Inferior parietal cortex (tissue), 1 donor: ENCODE data around the gene UCP3.

Experiments
- DNase-seq: peaks from one replicate; pipeline ENCODE4 v3.0.0-alpha.2; 2016; ENCODE audit errors: extremely low spot score

Gene UCP3

DNA sequence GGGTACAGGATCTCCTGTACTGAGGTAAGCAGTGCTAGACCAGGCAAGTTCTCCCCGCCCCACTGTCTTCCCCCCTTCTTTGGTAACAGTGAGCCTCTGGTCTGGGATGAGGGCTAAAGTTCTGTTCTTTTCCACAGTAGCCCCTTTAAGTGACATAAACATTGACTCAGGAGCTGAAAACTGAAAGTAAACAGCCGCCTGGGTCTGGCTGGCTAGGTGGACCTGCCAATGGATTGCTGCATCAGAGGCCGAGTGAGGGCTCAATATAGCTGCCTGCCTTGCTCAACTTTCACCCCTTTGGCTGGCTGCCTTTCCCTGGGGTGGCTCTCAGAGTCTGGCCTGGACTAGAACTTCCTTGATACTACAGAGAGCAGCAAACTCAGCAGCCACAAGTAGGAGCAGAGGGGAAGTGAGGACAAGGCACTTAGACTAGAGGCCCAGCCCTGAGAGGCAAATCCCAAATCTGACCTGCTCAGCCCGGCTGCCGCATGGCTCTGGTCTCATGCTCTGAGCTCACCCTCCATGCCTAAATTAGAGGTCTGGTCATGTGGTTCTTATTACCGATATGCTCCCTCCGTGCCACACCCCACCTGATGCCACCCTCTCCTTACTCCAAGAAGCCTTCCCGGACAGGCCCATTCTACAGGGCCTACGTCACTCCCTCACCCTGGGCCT, 9.6 kb upstream of the UCP3 start:
- no peak for DNase-seq

DNA sequence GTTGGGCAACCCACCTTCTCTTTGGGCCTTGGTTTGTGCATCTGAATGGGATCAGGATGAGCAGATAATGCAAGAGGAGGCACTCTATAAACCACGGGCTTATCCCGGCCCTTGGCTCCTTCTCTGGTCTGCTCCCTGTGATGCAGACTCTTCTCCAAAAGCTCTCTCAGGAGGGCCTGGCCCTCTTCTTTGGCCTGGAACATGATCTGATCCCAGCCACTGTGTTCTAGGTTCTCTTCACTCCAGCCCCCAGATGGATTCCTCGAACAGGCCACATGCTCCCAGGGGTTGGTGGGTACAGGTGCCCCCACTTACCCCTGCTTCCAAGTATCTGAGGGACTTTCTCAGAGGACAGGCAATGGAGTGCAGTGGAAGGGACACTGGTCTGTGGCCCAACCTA, 8.7 kb upstream of the UCP3 start:
- DNase-seq = no peak

DNA sequence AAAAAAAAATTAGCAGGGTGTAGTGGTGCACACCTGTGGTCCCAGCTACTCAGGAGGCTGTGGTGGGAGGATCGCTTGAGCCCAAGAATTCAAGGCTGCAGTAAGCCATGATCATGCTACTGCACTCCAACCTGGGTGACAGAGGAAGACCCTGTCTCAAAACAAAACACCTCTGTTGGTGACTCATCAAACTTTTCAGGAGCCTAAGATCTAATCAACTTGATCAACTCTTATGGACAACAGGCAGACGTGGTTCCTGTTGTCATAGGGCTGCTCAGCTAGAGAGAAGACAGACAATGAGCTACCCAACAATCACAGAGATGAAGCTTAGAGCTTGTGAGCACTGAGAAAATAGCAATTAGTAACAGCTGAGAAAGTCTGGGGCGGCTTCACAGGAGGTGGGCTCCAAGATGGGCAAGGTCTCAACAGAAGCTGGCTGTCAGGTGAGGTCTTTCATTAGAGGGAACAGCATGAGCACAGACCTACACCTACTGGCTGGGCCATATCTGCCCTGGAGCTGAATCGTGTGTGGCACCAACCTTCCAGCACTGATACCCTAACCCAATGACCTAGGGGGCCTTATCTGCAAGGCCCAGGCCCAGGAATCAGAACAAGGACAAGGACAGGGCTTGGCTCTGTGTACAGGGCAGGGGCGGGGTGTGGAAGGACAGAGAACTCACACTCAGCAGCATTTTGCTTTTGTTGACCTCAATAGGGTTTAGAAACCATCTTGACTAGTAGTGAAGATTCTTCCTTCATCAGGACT, 7.2 kb upstream of the UCP3 start:
- DNase-seq = no peak

DNA sequence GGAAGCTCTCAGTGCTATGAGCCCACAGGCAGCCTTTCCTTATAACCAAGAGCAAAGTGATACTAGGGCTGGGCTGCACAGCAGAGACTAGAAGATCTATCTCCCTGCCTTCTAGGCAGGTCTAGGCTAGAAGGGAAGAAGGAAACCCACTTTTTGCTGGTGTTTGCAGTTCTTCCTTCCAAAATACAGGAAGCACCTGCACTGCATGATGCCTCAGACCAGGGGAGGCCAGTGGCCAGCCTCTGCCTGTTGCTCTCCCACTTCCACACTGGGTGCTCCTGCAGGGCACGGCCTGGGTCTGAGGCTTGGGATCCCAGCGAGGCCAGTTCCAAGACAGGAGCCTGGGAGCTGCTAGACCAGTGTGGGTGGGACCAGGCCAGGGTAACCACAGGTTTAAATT, 6.0 kb upstream of the UCP3 start:
- no peak for DNase-seq

DNA sequence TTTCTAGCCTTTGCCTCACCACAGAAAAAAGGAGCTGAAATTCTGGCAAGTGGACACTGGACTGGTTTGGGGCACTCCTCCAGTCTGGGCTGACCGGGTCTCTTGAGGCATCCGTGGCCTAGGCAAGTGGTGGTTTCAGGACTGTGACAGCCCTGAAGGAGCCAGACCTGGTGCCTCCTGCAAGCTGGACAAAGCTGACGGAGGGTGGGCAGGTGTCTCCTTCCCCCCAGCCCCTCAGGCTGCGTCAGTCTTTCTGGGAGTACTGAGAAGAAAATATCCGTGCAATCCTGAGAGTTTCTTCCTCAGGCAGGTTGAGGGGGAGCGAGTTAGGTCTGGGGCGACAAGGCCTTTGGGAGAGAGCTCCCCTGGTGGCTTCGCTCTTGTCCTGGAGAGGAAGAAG, 4.3 kb upstream of the UCP3 start:
- DNase-seq = no peak

DNA sequence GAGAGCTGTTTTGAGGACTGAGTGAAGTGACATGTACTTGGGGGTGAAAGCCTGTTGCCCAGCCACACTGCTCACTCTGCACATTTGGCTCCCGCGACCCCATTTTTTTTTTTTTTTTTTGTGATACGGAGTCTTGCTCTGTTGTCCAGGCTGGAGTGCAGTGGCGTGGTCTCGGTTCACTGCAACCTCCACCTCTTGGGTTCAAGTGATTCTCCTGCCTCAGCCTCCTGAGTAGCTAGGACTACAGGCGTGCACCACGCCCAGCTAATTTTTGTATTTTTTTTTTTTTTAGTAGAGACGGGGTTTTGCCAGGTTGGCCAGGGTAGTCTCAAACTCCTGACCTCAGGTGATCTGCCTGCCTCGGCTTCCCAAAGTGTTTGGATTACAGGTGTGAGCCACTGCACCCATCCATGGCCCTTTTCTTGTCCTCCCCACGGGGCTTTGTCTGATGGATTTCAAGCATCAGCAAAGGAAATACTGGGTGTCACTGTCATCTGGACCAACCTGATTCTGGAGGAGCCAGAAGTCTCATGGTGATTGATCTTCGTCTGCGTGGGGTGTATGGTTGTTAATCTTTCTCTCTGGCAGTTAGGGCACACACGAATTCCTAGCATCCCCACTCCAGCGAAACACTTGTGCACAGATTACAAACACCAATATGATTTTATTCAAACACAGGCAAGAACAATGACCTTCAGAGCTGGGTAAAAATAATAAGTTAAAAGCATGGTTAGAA, 3.4 kb upstream of the UCP3 start:
- no peak for DNase-seq

DNA sequence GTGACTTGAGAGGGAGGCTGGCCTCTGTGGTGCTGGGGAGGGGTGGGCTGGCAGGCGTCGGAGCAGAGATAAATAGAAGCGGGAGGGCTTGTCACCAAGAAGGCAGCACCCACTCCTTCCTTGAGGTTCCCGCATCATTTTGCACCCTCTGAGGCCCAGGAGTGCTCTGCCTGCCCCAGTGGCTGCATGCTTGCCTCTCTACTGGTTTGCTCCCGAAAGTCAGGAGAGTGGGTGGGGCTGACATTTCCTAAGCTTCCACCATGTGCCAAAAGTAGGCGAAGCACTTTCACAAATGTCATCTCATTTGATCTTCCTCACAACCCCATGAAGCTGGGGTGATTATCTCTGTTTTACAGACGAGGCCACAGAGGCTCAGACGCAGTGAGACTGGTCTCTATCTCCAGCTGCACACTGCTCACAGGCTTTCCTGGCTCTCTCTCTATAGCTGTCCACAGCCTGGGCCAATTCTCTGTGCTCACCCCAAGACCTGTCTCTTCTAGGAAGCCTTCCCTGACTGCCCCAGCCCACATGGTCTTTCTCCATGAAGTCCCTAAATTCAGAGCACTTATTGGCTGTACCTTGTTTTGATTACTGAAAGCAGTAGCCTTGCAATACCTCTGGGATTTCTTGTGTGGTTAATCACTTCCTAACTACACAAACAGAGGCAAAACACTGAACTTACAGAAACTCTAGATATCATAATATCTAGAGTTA, 2.6 kb upstream of the UCP3 start:
- DNase-seq = peak; percentile 51

DNA sequence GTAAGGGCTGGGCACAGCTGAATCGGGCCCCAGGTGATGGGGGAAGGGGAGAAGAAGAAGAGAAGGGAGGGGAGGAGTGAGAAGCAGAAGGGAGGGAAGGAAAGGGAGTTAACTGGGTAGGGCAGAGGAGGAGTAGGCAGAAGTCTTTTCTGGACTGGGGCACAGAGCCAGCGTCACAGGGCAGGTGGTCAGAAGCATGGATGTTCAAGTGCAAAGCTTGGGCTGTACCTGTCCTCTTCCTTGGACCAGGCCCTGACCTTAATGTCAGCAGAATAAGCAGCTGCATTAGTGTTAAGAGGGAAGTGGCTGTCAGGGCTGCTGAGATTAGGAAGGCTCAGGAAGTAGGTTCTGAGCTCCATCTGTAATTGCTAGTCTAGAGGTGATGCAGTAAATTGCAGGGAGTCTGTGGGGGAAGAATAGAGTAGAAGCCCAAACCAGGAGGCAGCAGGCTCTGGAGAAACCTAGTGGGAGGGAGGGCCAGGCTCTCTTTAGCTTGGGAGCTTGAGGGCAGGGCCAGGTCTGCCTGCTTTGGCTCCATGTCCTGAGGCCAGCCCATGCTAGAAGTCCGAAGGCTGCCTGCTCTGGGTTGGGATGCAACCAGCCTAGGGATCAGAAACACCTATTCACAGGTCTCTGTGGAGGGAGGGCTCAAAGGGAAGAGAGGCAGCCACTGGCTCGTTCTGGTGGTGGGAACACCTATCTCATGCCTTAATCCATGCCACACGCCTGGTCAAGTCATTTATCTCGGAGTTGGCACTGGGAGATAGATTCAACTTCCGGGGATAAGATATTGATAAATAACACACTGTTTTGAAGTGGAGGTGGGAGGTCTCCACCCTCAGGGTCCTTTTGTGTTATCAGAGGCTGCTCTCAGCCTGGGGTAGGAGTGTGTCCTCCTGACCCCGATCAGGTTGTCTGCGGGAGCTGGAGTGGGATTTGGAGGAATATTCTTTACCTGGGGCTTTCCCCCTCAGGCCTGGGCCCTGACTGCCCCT, 1.7 kb upstream of the UCP3 start:
- no peak for DNase-seq

DNA sequence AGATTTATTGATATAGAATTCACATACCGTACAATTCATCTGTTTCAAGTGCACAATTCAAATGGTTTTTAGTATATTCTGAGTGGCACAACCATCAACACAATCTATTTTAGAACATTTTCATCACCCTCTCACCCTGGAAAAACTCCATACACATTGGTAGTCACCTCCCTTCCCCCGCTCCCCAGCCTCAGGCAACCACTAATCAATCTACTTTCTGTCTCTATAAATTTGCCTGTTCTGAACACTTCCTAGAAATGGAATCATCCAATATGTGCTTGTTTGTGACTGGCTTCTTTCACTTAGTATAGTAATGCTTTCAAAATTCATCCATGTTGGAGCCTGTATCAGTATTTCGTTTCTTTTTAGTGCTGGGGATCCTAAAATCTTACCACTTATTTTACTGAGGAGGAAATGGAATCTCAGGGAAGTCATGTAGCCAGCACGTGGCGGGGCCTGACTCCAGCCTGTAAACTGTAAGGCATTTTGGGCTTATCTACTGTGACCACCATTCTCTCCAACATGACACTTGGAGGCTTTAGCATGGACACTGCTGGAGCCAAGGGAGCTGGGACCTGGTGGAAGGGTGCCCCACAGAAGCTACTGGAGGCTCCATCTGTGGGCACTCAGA, 905 bp upstream of the UCP3 start:
- DNase-seq = no peak

DNA sequence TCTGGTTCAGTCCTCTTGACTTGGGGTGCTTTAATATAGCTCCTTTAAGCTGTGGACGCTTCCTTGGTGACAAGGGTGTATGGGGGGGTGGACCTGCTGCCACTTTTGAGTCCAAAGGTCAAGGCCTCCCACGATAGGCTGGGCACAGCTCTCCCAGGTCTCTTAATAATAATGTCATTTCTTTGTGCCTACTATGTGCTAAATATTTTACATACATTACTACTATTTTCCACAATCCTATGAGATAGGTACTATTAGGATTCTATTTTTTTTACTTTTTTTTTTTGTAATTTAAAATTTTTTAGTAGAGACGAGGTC, 304 bp upstream of the UCP3 start:
- DNase-seq = no peak

DNA sequence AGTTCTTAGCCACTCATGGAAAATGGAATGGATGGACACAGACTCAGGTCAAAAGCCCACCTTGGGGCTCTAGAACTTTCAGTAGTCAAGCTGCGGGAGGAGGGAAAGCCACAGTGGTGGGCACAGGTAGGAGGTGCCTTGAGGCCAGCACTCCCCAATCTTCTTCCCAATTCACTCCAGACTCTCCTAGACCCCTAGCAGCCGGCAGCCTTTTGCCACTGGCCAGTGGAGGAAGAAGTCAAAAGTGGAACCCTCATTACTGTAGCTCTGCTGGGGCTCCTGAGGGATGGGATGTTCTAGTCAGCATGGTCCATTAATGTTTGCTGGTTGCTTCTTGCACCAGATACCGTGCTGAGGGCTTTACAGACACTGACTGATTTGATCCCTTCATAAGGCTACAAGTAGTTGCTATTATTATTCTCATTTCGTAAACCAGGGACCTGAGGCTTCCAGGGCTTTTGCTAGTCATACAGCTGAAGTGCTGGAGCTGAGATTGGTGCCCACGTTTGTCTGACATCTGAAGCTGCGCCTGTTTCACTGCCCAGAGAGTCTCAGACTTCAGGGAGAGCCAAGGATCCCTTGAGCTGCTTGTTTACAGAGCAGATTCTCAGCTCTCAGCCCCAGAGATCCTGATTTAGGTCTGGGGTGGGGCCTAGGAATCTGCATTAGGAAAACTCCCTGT, 1.1 kb downstream of the UCP3 start:
- DNase-seq = no peak

DNA sequence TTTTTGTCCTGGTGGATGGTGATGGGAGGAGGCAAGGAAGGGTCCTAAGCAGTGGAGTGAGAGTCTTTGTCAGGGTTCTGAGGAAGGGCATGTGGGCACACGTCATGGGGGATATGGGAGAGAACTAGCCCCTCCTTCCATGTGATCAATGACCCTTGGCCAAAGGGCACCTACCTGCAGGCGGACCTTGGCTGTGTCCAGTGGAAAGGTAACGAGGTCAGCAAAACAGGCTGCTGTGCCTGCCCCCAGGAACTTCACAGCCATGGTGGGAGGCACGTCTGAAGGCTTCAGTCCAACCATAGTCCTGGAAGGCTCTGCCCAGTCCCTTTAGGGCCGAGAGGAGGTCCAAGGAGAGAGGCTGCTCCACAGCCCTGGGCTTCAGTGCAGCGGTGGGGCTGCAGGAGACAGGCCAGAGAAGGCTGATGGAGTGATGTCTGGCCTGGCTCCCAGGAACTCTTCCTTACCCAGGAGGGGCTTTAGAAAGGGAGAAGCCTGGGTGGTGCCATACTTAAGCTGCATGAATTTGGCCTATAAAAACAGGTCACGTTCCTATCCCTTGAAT, 2.1 kb downstream of the UCP3 start:
- DNase-seq = no peak

DNA sequence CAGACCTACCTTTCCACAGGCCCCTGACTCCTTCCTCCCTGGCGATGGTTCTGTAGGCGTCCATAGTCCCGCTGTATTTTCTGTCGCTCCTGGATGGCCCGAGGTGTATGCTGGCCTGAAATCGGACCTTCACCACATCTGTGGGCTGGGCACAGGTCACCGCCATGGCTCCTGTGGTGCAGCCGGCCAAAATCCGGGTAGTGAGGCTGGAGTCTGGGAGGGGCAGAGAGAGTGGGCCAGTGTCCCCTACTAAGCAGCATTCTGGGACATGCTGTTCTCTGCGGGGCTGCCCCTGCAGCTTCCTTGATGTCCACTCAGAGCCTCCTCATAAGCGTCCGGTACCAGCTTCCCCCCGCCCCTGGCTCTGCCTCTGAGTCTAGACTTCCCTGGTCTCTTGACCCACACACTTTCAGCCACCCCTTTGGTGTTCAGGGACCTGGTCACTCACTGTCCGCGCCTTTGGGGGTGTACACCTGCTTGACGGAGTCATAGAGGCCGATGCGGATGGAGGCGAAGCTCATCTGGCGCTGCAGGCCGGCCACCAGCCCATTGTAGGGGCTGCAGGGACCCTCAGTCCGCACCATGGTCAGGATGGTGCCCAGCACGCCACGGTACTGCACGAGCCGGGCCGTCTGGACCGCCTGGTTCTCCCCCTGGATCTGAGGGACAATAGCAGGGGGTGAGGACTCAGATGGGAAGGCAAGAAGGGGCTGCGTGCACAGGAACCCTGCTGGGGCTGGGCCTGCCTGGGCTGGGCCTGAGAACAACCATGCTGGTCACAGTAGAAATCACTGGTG, 3.0 kb downstream of the UCP3 start:
- no peak for DNase-seq

DNA sequence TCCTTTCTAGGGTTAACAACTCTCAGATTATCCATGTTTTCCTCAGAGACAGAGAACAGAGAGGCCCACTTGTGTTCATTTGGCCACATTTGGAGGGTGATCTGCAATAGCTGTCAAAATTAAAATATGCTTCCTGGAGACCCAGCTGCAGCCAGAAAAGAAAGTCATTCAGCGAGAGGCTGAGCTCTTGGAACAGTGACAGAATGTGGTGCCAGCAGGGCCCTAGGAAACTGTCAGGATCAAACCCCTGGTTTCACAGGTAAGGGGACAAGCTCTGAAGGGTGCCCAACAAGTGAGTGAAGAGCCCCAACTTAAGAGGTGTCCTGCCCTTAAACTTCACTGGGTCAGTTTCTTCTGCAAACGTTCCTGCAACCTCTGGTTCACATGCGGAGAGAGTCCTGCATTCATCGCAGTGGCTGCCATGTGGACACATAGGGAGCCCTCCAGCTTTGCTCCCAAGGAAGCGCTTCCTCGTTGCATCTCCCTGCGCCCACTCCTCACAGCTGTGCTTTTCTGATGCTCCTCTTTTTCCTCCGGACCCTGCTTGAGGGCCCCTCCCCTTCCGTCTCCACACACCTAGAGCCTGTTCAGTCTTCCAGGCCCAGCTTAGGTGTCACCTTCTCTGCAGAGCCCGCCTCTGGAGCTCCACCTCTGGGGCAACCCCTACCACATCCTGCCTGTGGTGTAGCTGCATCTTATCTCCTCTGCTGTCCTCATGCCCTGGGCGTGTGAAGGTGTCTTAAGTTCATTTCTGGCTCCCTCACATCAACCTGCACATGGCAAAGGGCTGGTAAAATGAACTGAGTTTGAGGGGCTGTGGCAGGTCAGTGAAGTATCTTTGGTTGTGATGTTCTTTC, 3.9 kb downstream of the UCP3 start:
- DNase-seq = no peak

DNA sequence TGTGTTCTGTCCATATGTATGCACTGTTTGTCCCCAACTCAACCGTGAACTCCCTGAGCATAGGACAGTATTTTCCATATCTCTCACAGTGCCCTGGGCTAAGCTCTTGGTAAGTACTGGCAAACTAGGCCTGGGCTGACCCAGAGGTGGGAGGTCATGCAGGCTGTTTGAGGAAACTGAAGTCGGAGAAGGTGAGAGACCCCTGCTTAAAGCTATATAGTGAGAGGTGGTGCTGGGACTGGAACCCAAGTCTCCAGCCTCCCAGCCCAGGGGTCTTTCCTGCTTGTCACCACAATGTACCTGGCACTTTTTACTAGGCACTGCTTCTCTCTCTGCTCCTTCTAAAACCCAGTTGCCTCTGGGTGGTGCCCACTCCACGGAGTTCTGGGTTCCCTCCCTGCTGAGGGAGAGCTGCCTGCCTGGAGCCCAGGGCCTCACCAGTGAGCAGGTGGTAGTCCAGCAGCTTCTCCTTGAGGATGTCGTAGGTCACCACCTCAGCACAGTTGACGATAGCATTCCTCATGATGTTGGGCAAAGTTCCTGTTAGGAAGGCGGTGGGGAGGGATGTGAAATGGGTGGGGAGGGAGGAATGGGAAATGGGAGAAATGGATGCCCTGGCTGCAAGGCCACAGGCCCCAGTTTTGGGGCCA, 4.7 kb downstream of the UCP3 start:
- no peak for DNase-seq

DNA sequence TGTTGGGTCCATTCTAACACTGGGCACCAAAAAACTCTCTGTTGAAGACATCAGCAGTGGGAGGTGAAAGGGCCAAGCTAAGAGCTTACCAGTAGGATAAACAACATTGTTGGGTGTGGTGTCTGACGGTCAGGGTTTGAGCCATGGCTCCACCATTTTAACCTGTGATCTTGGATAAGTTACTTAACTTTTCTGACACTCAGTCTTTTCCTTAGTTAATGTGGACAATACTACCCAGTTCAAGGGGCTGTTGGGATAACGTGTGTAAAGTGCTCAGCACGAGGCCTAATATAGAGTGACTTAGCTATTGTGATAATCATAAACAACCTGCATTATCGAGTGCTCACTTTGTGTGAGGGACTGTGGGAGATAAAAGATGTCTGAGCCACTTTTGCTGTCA, 6.1 kb downstream of the UCP3 start:
- DNase-seq = no peak

DNA sequence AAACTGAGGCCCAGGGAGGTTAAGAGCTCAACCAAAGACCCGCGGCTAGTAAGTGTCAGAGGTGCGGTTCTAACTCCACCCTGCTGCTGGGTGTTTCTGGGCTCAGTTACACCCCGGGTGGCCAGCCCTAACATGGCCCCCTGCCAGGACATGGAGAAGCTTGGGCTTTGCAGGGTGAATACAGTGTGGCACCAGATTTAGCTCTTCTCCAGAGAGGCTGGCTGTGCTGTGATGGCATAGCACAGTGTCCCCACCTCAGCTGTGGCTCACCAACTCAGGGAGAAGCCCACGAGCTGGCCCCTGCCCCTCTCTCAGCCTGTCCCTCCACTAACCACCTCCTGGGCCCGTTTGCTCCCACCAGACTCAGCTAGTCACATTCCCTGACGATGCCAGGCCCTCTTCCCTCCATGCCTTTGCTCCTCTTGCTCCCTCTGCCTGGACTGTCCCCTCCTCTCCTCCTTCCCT, 7.0 kb downstream of the UCP3 start:
- no peak for DNase-seq
